Activated naive CD4-positive, alpha-beta T cell treated with anti-CD3 and anti-CD28 coated beads, Interleukin-2, amount 50 U/mL, for 24 hours (primary cell): ENCODE measurements around the gene CLIC5.
"Not testable (repeated sequence)": the region's sequence is repeated elsewhere in the genome, so short reads cannot be mapped to it uniquely, and the experiment has no call there.

Source experiments
- H3K27ac Mint-ChIP-seq: one replicate; pipeline ENCODE4 v1.8.0; 2021; ENCODE audit warnings: mild to moderate bottlenecking, mixed read lengths
- H3K27me3 Mint-ChIP-seq: one replicate; pipeline ENCODE4 v1.8.0; 2021; ENCODE audit warnings: mixed read lengths
- H3K36me3 Mint-ChIP-seq: one replicate; pipeline ENCODE4 v1.8.0; 2021; ENCODE audit warnings: mixed read lengths
- H3K4me1 Mint-ChIP-seq: one replicate; pipeline ENCODE4 v1.8.0; 2021; ENCODE audit warnings: mixed read lengths
- H3K4me3 Mint-ChIP-seq: one replicate; pipeline ENCODE4 v1.8.0; 2021; ENCODE audit warnings: mild to moderate bottlenecking, mixed read lengths
- H3K9me3 Mint-ChIP-seq: one replicate; pipeline ENCODE4 v1.8.0; 2021; ENCODE audit warnings: mixed read lengths

The CLIC5 gene

DNA sequence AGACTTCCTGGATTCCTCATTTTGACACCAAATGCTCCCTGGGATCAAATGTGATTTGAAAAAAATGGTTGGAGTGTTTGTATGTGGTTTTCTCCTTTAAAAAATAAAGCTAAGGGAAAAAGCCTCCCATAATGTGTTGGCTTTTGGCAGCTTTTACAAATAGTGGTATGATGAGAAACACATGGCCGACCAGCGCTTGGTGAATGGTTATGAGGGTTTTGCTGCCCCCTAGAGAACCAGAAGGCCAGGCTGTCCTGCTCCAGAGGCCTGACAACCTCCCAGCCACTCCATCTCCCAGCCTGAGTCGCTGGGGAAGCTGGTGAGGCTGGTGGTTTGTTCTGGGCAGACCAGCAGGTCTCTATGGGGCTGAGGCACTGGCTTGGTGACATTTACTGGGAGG is 69.3 kb downstream of the CLIC5 start:
- Mint-ChIP-seq H3K4me3 (no peak overlapping the region), H3K27ac (no peak overlapping the region), H3K27me3 (no peaks in the 10 kb centered on the region), H3K36me3 (peaks cover 11% of the 10 kb centered on the region), H3K4me1 (no peaks in the 10 kb centered on the region), H3K9me3 (no peaks in the 10 kb centered on the region)

DNA sequence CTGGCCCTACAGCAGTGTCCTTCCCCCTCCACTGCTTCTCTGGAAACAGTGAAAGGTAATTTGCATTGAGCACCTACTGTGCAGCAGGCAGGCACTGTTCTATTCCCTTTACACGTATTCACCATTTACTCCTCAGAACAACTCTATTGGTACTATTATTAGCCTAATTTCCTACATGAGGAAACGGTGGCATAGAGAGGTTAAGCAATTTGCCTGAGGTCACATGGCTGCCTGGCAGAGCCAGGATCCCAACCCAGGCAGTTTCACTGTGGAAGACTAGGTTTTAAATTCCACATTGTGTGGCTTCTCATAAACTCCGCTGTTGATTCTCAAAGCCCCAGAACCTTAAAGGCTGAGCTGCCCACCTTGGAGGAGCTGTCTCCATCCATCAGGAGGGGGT is 72.7 kb downstream of the CLIC5 start:
- no peak overlapping the region for H3K4me3 Mint-ChIP-seq
- H3K9me3 Mint-ChIP-seq: no peaks in the 10 kb centered on the region
- peaks cover 6% of the 10 kb centered on the region for H3K36me3 Mint-ChIP-seq
- no peak overlapping the region for H3K27ac Mint-ChIP-seq
- no peaks in the 10 kb centered on the region for H3K27me3 Mint-ChIP-seq
- no peaks in the 10 kb centered on the region for H3K4me1 Mint-ChIP-seq

DNA sequence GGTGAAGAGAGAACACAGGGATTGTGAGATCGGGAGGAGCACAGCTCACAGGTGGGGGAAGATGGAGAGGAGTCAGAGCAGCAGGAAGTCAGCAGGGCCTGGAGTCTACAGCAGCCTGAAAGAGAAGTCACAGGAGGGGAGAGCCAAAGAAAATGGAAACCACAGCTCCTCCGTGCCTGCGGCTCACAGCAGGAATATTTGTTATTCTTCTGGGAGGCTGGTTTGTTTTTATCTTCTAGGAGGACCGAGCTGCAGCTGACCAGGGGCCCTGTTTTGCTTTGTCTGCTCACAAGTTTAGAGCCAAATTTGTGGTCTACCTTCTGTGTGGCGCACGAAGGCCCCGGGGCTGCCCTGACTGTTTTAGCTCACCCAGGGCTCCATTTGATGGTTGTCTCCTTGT is 81.8 kb downstream of the CLIC5 start:
- Mint-ChIP-seq H3K27me3 (no peaks in the 10 kb centered on the region), H3K36me3 (peaks cover 2% of the 10 kb centered on the region), H3K27ac (no peak overlapping the region), H3K9me3 (no peaks in the 10 kb centered on the region), H3K4me1 (no peaks in the 10 kb centered on the region), H3K4me3 (no peak overlapping the region)

DNA sequence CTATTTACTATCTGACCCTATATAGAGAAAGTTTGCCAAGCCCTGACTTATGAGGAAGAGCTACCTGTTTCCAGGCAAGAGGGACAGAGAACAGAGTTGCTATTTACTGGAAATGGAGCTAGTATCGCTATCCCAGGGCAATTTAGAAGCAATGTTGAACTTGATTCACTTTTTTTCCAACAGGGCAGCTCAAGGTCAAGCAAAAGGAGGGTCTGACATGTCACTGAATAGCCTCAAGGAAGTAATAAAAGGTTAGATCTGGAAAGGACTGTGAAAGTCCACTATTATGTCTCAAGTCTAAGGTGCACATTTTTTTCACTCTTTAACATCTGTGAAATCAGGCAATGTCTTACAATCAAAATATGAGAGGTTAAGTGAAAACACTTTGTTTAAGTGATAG is 84.4 kb downstream of the CLIC5 start:
- Mint-ChIP-seq H3K27ac (no peak overlapping the region), H3K36me3 (peaks cover 2% of the 10 kb centered on the region), H3K4me3 (no peak overlapping the region), H3K27me3 (no peaks in the 10 kb centered on the region), H3K9me3 (no peaks in the 10 kb centered on the region), H3K4me1 (no peaks in the 10 kb centered on the region)

DNA sequence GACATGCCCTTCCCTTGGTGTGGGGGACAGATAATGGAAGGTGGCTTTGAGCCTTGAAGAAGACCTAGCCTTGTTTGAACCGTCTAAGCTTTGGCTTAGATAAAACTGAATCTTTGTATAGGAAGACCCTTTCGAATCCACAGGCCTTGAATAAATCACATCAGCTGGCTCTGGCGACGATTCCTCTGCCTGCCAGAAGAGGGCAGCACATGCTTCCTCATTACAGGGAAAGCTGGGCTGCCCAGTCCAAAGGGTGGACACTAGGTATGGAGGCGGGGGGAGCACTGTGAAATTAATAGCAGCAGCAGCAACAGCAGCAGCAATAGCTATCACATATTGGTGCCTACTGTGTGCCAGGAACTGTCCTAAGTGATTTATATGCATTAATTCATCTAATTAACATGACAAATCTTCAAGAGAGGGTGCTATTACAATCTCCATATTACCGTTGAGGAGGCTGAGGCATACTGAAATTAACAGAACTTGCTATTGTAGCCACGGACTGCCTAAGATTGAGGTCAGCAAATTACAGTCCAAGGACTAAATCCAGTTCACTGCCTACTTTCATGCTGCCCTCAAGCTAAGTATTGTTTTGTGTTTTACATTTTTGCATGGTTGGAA is 85.1 kb downstream of the CLIC5 start:
- no peak overlapping the region for H3K4me3 Mint-ChIP-seq
- H3K9me3 Mint-ChIP-seq: no peaks in the 10 kb centered on the region
- H3K4me1 Mint-ChIP-seq: no peaks in the 10 kb centered on the region
- no peak overlapping the region for H3K27ac Mint-ChIP-seq
- H3K27me3 Mint-ChIP-seq: no peaks in the 10 kb centered on the region
- peaks cover 2% of the 10 kb centered on the region for H3K36me3 Mint-ChIP-seq

DNA sequence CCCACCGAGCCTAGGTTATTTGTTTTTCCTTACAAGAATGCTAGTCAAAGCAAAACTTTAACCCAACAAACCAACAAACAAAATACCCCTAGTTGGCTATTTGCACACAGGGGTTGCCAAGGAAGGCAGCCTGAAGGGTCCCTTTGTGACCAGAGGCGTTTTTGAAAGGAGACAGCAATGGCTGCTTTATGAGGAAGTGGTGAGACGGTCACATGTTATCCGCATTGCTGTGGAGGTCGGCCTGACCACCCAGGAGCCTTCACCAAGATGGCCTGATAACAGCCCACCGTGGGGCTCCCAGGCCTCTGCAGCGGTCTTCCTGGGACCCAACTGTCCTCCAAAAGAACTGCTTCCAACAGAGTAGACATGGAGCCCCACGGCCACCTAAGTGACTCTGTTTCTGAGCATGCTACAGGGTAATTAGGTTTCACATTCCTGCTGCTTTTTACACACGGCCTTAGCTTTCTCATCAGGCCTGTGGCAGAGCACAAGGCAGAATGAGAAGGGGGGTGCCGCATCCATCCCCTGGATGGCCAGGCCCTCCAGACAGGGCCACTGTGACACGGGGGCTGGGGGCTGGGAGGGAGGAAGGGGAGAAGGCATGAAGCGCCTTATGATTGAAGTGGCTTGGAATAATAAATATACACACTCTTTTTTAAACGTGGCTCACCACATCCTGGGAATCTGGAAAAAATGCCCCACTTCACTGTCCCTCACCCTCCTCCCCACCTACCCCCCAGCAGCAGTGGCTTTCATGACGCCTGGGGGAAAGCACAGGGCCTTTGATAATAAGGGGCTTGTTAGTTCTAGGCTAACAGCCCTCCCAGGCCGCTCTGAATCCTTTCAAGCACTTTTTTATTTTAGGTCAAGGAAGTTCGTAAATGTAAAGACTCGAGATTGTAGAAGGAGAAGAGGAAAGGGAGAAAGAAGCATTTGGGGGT is 86.0 kb downstream of the CLIC5 start:
- Mint-ChIP-seq H3K4me3 (no peak overlapping the region), H3K4me1 (no peaks in the 10 kb centered on the region), H3K9me3 (no peaks in the 10 kb centered on the region), H3K27me3 (no peaks in the 10 kb centered on the region), H3K36me3 (peaks cover 2% of the 10 kb centered on the region), H3K27ac (no peak overlapping the region)

DNA sequence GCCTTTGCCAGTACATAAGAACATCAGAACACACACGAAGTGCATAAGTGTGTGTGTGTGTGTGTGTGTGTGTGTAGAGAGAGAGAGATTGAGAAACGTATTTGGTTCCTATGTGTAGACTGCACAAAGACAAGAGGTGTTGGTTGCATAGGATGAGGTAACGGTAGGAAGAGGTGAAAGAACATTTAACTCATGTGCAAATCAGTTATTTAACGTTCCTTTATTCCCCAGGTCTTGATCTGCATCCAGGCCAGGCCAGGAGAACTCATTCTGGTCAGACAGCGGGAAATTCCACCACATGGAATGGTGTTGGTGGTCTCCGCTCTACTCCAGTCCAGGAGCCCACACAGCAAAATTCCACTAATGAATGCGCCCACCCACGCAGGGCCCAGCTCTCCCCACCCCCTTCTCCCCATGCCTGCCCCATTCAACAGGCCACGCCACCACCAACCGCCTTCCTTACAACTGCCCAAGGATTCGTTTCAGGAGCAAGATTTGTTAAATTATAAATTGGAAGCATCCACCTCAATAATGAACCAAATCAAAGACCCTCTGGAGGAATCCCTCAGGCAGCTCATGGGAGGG is 86.8 kb downstream of the CLIC5 start:
- H3K4me1 Mint-ChIP-seq: no peaks in the 10 kb centered on the region
- H3K4me3 Mint-ChIP-seq: no peak overlapping the region
- no peaks in the 10 kb centered on the region for H3K9me3 Mint-ChIP-seq
- H3K27me3 Mint-ChIP-seq: no peaks in the 10 kb centered on the region
- peaks cover 2% of the 10 kb centered on the region for H3K36me3 Mint-ChIP-seq
- H3K27ac Mint-ChIP-seq: no peak overlapping the region

DNA sequence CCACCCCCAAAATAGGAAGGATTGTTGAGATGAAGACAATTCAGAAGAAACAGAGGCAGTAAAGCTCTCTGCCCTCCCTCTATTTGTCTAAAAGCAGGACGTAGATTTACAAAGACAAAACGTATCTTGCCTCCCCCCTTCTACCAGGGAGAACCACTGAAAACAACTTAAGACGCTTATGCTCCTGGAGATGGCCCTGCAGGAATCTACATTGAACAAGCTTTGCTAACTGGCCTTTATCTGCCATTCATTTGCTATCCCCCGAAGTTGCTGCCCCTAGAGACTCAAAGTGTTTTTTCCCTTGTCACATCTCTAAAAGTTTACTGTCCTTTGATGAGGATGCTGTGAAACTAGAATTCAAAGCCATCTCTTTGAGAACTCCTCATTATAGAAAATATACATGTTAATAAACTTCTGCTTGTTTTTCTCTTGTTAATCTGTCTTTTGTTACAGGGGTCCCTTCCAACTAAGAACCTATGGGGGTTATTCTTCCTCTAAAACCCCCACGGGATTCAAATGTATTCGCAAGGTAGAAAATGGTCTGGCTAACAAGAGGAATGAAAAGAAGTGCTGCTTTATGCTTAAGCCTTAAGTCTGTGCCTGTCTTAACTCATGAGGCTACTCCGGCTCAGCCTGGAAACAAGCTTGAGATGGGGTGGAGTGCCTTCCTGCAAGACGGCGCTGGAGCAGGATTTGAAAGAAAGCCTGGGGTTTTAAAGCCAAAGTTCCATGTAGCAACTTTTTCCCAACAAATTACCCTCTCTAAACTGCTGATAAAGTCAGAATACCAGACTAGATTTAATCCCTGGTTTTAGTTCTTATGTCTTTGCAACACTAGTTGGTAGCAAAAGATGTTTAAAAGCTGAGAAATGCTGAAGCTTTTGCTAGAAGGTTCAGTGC is 88.0 kb downstream of the CLIC5 start:
- peaks cover 2% of the 10 kb centered on the region for H3K36me3 Mint-ChIP-seq
- peaks cover 2% of the 10 kb centered on the region for H3K4me1 Mint-ChIP-seq
- H3K27me3 Mint-ChIP-seq: no peaks in the 10 kb centered on the region
- H3K27ac Mint-ChIP-seq: no peak overlapping the region
- H3K4me3 Mint-ChIP-seq: no peak overlapping the region
- no peaks in the 10 kb centered on the region for H3K9me3 Mint-ChIP-seq

DNA sequence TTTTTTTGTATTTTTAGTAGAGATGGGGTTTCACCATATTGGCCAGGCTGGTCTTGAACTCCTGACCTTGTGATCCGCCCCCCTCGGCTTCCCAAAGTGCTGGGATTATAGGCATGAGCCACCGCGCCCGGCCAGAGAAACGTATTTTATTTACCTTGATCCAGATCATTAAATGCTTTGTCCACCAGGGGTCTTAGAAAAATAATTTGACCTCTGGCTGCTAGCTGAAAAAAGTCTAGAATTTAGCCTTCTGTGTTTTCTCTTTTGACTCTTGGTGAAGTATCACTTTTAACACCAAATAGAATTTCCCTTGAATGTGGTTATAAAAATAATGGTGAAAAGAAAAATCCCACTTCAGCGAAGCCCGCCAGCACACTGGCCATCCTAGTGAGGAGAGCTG is 89.2 kb downstream of the CLIC5 start:
- H3K9me3 Mint-ChIP-seq: not testable (repeated sequence)

DNA sequence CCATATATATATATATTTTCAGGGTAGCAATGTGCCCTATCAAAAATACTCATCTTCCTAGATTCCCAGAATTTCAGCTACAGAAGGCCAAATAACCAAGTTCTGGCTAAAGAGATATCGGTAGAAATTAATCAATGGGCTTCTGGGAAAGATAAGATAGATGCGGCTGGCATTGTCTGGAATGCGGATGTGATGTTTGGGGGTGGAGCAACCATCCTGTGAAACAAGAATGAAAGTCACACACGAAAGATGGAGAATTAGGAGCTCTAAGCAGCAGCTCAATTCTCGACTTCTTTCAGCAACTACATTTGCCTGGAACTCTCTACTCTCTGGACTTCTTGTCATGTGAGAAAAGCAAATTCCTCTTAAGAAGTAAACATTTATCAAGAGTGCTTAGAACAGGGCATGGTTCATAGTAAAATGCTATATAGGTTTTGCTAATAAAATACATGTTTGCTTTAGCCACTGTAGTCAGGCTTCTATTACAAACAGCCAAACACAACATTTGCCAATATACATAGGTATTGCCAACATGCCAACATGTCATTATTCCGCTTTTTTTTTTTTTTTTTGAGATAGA is 90.8 kb downstream of the CLIC5 start:
- H3K4me1 Mint-ChIP-seq: peaks cover 5% of the 10 kb centered on the region
- no peaks in the 10 kb centered on the region for H3K36me3 Mint-ChIP-seq
- H3K4me3 Mint-ChIP-seq: no peak overlapping the region
- no peaks in the 10 kb centered on the region for H3K27me3 Mint-ChIP-seq
- H3K9me3 Mint-ChIP-seq: no peaks in the 10 kb centered on the region
- no peak overlapping the region for H3K27ac Mint-ChIP-seq

More for the DNA sequence above, 89.2 kb downstream of the CLIC5 start:
- not testable (repeated sequence) for H3K4me3 Mint-ChIP-seq, H3K4me1 Mint-ChIP-seq, H3K36me3 Mint-ChIP-seq, H3K27me3 Mint-ChIP-seq
- H3K27ac Mint-ChIP-seq: peak overlapping the region; percentile 66

DNA sequence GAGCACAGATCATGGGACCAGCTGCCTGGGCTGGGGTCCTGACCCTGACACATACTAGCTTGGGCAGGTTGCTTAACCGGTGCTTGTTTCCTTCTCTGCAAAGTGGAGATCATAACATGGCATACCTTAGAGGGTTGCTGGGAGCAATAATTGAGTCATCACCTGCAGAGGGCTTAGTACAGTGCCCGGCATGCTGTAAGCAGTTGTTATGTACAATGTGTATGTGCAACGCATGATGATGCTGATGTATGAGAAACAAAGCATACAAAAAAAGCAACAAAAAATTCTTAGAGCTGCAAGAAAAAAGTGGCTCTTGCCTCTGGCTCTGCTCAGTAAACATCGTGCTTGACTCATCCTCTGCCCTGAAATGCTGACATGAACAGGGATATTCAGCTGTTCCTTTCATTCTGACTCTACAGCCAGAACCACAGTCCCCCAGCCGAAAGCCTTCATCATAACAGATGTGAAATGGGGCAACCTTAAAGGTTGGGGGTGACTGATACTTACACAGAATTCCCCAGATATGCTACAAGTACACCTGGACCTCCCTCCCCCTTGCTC is 91.7 kb downstream of the CLIC5 start:
- H3K36me3 Mint-ChIP-seq: no peaks in the 10 kb centered on the region
- no peak overlapping the region for H3K4me3 Mint-ChIP-seq
- no peaks in the 10 kb centered on the region for H3K27me3 Mint-ChIP-seq
- no peak overlapping the region for H3K27ac Mint-ChIP-seq
- H3K9me3 Mint-ChIP-seq: no peaks in the 10 kb centered on the region
- H3K4me1 Mint-ChIP-seq: peaks cover 5% of the 10 kb centered on the region

DNA sequence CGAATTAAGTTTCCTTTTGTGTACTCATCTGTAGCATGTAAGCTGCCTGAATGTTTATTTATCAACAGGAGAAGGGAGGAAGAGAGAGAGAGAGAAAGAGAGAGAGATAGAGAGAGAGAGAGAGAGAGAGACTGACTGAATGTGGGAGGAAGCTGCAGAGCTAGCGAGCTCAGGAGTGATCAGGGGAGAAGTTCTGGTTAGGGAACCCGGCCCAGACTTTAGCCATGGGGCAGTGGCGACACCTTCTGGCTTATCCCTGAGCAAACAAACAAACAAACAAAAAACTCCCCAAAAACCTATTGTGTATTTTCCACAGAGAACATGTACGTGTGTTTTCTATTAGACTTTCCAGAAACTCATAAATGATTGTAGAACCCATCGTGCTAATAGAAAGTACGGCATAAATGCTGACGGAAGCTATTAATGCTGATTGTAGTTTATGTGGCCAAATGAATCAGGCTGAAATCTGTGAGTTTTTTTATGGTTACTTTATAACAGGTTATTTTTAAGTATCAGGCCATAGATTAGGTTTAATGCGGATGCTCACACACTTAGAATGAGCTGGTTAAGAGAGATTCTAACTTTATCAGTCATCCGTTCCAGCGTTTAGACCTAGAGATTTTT is 92.8 kb downstream of the CLIC5 start:
- H3K9me3 Mint-ChIP-seq: no peaks in the 10 kb centered on the region
- H3K4me1 Mint-ChIP-seq: peaks cover 5% of the 10 kb centered on the region
- no peaks in the 10 kb centered on the region for H3K36me3 Mint-ChIP-seq
- H3K27ac Mint-ChIP-seq: no peak overlapping the region
- H3K4me3 Mint-ChIP-seq: no peak overlapping the region
- no peaks in the 10 kb centered on the region for H3K27me3 Mint-ChIP-seq

DNA sequence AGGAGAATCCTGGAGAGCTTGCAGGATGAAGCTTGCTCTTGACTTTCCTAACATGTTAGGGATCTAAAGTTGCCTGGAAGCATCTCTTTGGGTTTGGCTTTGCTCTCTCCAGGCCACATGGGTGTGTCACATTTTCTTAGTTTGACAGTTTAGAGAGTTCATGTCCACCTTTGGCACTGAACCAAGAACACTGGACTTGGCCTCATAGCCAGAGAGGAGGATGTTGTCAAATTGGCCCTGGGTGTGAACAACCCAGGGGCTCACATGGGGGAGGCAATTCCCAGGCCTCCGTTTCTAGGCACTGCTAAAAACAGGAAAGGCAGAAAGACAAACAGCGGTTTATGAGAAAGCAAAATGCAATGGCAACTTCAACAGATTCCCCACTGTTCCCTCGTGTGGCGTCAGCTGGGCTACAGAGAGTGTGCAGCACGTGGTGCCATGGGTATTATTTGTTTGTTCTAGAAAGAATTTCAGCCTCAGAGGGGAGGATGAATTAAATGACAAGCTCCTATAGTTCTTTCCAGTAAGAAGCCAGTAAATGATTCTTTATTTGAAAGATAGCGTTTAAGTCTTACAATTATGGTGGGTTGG is 93.9 kb downstream of the CLIC5 start:
- no peaks in the 10 kb centered on the region for H3K36me3 Mint-ChIP-seq
- no peak overlapping the region for H3K27ac Mint-ChIP-seq
- peaks cover 5% of the 10 kb centered on the region for H3K4me1 Mint-ChIP-seq
- no peak overlapping the region for H3K4me3 Mint-ChIP-seq
- no peaks in the 10 kb centered on the region for H3K27me3 Mint-ChIP-seq
- no peaks in the 10 kb centered on the region for H3K9me3 Mint-ChIP-seq

DNA sequence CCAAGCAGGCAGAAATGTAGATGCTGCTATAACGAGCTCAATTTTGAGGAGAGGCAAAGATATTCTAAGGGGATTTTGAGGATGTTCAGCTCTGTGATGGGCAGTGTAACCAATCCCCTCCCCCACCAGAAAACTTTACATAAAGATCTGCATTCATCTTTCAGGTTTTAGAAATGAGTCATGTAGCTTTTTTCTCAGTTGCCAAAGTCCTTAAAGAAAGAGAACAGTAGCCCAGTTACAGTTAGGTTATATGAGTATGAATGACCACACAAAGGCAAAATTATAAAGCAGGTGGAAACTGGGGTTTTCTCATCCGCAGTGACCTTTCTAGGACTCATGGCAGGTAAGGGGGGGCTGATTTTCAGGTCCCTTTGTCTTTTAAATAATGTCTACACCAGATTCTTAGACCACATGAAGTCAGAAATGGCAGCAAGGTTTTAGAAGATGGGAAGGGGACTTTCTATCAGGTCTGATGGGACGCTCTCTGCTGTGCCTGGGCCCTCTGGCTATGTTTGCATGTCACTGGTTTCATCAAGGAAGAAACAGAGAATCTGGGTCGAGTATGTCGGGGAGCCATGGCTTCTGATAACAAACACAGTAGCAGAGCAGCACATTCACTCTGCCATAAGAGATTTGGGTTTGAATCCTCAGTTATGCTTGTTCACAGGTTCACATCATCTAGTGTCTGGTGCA is 94.7 kb downstream of the CLIC5 start:
- Mint-ChIP-seq H3K4me1 (peaks cover 5% of the 10 kb centered on the region), H3K27ac (no peak overlapping the region), H3K36me3 (no peaks in the 10 kb centered on the region), H3K4me3 (no peak overlapping the region), H3K9me3 (no peaks in the 10 kb centered on the region), H3K27me3 (no peaks in the 10 kb centered on the region)
